ENCODE data around the gene CACNA1G. TPM values are rescaled to one million over a fixed set of nuclear protein-coding genes. Genes with fewer than 3 reads are reported as not detected.

Gene CACNA1G
- total RNA-seq, 1 donor from 2014 or later: not detected

- DNase-seq (no peak), ATAC-seq (no peak)
- TF ChIP-seq, protein P1, sequence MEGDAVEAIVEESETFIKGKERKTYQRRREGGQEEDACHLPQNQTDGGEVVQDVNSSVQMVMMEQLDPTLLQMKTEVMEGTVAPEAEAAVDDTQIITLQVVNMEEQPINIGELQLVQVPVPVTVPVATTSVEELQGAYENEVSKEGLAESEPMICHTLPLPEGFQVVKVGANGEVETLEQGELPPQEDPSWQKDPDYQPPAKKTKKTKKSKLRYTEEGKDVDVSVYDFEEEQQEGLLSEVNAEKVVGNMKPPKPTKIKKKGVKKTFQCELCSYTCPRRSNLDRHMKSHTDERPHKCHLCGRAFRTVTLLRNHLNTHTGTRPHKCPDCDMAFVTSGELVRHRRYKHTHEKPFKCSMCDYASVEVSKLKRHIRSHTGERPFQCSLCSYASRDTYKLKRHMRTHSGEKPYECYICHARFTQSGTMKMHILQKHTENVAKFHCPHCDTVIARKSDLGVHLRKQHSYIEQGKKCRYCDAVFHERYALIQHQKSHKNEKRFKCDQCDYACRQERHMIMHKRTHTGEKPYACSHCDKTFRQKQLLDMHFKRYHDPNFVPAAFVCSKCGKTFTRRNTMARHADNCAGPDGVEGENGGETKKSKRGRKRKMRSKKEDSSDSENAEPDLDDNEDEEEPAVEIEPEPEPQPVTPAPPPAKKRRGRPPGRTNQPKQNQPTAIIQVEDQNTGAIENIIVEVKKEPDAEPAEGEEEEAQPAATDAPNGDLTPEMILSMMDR (IDR thresholded peaks at IDR 0.05): no peak
- H3K36me3 ChIP-seq: no peaks in the 10 kb centered on the region
- no peaks in the 10 kb centered on the region for H3K27me3 ChIP-seq
- intact Hi-C loops (cut with DNase I): no loop called here
- H3K27ac ChIP-seq: no peak overlapping the region
- no peaks in the 10 kb centered on the region for H3K9me3 ChIP-seq
- no peaks in the 10 kb centered on the region for H3K4me1 ChIP-seq
- no peak overlapping the region for H3K4me3 ChIP-seq
Measured at GRCh38 chr17:50521514-50521913, 39.0 kb upstream of the CACNA1G start.

- no peaks in the 10 kb centered on the region for H3K4me1 ChIP-seq
- H3K4me3 ChIP-seq: no peak overlapping the region
- H3K9me3 ChIP-seq: no peaks in the 10 kb centered on the region
- no peak overlapping the region for H3K27ac ChIP-seq
- DNase-seq (no peak), ATAC-seq (no peak)
- TF ChIP-seq, protein P1 (IDR thresholded peaks at IDR 0.05): no peak
- no peaks in the 10 kb centered on the region for H3K27me3 ChIP-seq
- no peaks in the 10 kb centered on the region for H3K36me3 ChIP-seq
- intact Hi-C loops (cut with DNase I): no loop called here
Measured at GRCh38 chr17:50522766-50523165, 37.7 kb upstream of the CACNA1G start.

GRCh38 chr17:50523208-50523607, 37.3 kb upstream of the CACNA1G start:
- Histone ChIP-seq H3K27me3 (no peaks in the 10 kb centered on the region), H3K27ac (no peak overlapping the region), H3K9me3 (no peaks in the 10 kb centered on the region), H3K4me1 (no peaks in the 10 kb centered on the region), H3K36me3 (no peaks in the 10 kb centered on the region), H3K4me3 (no peak overlapping the region)
- no peak for DNase-seq
- intact Hi-C loops (cut with DNase I): no loop called here
- no peak for ATAC-seq
- TF ChIP-seq, protein P1 (IDR thresholded peaks at IDR 0.05): no peak

GRCh38 chr17:50524838-50525237, 35.7 kb upstream of the CACNA1G start:
- Histone ChIP-seq H3K36me3 (no peaks in the 10 kb centered on the region), H3K4me1 (no peaks in the 10 kb centered on the region), H3K27me3 (peaks cover 4% of the 10 kb centered on the region), H3K27ac (no peak overlapping the region), H3K4me3 (no peak overlapping the region), H3K9me3 (no peaks in the 10 kb centered on the region)
- intact Hi-C loops (cut with DNase I): no loop called here
- no peak for DNase-seq
- no peak for ATAC-seq
- TF ChIP-seq, protein P1 (IDR thresholded peaks at IDR 0.05): no peak

DNA sequence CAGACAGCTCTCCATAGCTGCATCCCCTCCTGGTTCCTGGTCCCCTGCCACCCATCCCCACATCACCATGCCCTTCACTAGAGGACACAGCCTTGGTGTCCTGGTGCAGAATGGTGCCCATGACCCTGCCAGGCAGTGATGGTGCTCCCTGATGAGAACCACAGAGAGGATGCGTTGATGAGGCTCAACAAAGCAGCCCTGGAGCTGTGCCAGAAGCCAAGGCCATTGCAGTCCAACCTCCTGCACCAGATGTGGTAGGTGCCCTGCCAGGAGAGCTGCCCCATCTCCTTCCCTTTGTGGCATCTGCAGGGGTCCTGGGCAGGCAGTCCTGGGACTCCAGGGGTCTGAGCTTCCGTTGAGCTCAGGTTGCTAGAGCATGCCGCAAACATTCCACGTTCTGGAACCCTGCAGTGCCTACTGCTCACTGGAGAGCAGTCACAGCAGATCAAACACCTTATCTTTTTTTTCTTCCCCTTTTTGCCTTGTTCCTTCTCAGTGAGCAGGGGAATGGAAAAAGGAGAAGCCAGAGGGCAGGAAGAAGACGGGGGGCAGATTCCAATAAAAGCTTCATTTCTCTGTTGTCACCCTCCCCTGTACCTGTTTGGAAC, 33.3 kb upstream of the CACNA1G start:
- ATAC-seq (peak; percentile 15), DNase-seq (no peak)
- TF ChIP-seq, protein P1 (IDR thresholded peaks at IDR 0.05): no peak
- H3K36me3 ChIP-seq: no peaks in the 10 kb centered on the region
- intact Hi-C loops (cut with DNase I): no loop called here
- peaks cover 1% of the 10 kb centered on the region for H3K4me1 ChIP-seq
- no peak overlapping the region for H3K4me3 ChIP-seq
- H3K27ac ChIP-seq: no peak overlapping the region
- peaks cover 13% of the 10 kb centered on the region for H3K27me3 ChIP-seq
- H3K9me3 ChIP-seq: no peaks in the 10 kb centered on the region

Data from upper lobe of right lung (tissue), 1 donor.